BE2C (cell line): ENCODE measurements around the gene TMC3.

Experiments
- DNase-seq: peaks from one replicate; pipeline ENCODE4 v3.0.0-alpha.2; 2020
- H3K27me3 ChIP-seq: fragments of 250-450 bp; sonication (Bioruptor Pico); 2 replicates; pipeline ENCODE4 v1.5.1; 2020; ENCODE audit warnings: mild to moderate bottlenecking
- H3K36me3 ChIP-seq: fragments of 250-450 bp; sonication (Bioruptor Pico); 2 replicates; pipeline ENCODE4 v1.5.1; 2020; ENCODE audit warnings: mild to moderate bottlenecking
- H3K4me1 ChIP-seq: fragments of 250-450 bp; sonication (Bioruptor Pico); 2 replicates; pipeline ENCODE4 v1.5.1; 2020
- H3K4me3 ChIP-seq: 2 replicates; pipeline ENCODE4 v1.5.1; 2011; ENCODE audit warnings: low read depth, low read length
- H3K9me3 ChIP-seq: fragments of 250-450 bp; sonication (Bioruptor Pico); 2 replicates; pipeline ENCODE4 v1.5.1; 2020
- CTCF ChIP-seq: IDR thresholded peaks from 2 replicates; pipeline ENCODE4 v1.5.1; 2012; ENCODE audit warnings: mild to moderate bottlenecking, low read depth, low read length

Gene TMC3

GRCh38 chr15:81327516-81327915 lies 46.5 kb downstream of the TMC3 start:
- no peak for DNase-seq
- H3K27me3 ChIP-seq, result no peaks in the 10 kb centered on the region; the same call in 1 of the 2 replicates
- no peaks in the 10 kb centered on the region for H3K9me3 ChIP-seq
- H3K4me3 ChIP-seq, result no peak overlapping the region
- no peak for TF ChIP-seq CTCF
- H3K4me1 ChIP-seq, result no peaks in the 10 kb centered on the region
- H3K36me3 ChIP-seq, result no peaks in the 10 kb centered on the region

DNA sequence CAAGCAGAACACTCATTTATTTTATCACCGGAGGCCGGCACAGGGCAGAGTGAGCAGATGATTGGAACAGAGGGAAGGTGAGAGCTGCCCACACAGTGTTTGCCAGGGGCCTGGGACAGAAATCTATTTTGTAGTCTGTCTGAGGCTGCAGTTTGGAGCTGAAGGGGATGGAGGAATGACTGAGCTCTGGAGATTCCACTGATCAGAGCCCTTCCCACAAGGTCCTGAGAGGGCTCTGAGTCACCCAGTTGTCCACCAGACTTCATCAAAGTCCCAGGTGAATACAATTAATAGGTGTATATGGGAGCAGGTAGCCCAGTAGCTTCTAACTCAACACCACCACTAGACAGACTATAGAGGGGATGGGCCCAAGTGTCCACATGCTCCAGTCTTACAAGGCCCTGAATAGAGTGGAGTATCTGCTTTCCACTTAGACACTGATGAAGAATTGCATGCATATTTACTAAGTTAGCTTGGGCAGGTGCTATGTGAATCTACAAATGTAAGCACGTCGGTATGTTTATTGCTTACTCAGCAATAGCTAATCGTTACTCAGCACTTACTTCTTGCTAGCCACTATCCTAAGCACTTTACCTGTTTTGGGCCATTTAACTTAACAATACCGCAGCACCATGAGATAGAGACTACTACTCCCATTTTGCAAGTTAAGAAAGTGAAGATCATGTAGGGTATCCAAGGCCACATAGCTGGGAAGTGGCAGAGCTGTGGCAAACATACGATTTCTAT lies 47.4 kb downstream of the TMC3 start:
- no peak for TF ChIP-seq CTCF
- no peaks in the 10 kb centered on the region for H3K9me3 ChIP-seq
- H3K27me3 ChIP-seq, result no peaks in the 10 kb centered on the region; the same call in 1 of the 2 replicates
- H3K4me3 ChIP-seq, result no peak overlapping the region
- no peak for DNase-seq
- H3K36me3 ChIP-seq, result no peaks in the 10 kb centered on the region
- H3K4me1 ChIP-seq, result no peaks in the 10 kb centered on the region

DNA sequence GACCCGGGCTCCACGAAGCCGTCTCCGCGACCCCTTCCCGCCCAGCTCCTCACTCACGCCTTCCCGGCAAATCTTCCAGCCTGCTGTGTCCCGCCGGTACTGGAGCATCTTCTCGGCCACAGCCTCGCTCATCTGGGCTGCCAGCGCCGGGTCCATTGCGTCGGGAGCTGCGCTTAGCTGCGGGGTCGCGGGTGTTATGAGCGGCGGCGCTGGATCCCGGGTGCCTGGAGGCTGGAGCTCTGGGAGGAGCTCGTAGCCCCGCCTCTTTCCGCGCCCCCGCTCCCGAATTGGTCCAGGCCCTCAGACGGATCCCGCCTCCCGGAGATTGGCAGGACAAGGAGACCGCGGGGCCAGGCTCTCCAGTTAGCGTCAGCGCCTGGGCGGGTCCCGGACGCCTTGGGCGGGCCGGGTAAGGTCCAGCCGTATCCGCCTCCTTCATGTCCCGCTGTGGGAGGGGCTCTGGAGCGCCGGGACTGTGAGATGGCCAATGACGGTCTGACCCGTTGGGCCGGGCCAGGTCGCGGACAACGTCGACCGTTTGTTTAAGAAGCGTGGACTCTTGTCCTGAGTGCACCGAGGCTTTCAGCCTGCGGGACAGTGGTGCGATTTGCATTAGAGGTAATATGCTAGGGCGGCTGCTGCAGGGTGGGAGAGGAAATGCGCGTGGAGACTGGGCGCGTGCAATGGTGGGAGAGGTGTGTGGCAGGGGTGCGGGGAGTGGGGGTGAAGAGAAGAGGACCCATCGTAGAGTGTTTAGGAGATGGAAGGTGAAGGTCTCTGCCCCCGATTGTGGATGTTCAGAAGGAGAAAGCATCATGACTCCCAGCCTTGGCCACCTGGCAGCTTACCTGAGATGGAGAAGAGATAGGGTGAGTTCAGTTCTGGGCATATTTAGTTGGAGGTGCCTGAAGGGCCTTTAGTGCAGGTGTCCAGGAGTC lies 49.8 kb downstream of the TMC3 start, which contains the start of gene STARD5:
Gene STARD5, minus strand, starts transcription at position 198 of the 938 bp plus-strand sequence. Its CDS starts 42 bp downstream, at position 156.
- H3K4me3 ChIP-seq, result peak within 1 kb of the TSS; percentile 76
- no peaks in the 10 kb centered on the region for H3K9me3 ChIP-seq
- H3K27me3 ChIP-seq, result no peaks in the 10 kb centered on the region; the same call in 1 of the 2 replicates
- H3K36me3 ChIP-seq, result no peaks in the 10 kb centered on the region
- no peak for TF ChIP-seq CTCF
- no peaks in the 10 kb centered on the region for H3K4me1 ChIP-seq
- DNase-seq, result peak; percentile 99

DNA sequence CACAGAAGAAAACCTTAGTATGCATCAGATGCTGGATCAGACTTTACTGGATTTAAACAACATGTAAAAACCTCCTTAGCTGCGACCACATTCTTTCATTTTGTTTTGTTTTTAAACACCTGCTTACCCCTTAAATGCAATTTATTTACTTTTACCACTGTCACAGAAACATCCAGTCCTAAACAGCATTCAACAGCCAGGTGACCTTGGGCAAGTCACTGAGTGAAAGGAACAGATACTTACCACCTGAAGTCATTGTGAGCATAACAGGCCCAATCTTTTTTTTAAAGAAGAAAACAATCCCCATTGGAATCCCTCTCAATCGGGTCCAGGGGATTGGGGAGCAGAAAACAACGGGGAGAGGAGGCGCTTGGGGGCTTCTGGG lies 50.5 kb downstream of the TMC3 start:
- H3K36me3 ChIP-seq, result no peaks in the 10 kb centered on the region
- no peak for DNase-seq
- H3K27me3 ChIP-seq, result no peaks in the 10 kb centered on the region; the same call in 1 of the 2 replicates
- no peak for TF ChIP-seq CTCF
- H3K9me3 ChIP-seq, result no peaks in the 10 kb centered on the region
- H3K4me3 ChIP-seq, result peak overlapping the region; percentile 76
- H3K4me1 ChIP-seq, result no peaks in the 10 kb centered on the region

DNA sequence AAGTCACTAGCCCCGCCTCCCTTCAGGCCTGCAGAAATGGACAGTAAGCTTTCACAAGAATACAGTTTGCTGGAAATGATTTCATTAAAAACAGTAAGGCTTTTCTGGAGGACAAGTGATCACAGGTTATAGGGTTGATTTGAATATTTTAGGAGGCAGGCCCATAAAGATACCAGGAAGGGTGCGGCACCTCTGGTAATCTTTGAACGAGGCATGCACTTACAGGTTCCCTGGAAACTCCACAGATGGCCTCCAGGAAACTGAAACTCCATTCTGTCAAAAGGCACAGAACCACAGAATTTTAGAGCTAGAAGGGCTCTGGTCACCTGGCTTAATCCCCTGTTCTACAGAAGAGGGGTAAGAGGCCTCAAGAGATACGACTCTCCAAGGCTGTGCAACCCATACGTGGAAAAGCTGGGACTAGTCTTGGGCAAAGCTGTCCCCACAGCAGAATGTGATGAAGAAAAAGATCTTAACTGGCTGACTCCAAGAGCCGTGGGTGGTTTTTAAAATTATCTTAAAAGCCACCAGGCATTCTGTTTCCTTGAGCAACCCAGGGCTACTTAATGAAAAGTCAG lies 51.2 kb downstream of the TMC3 start:
- no peak for TF ChIP-seq CTCF

More for the DNA sequence above, 51.2 kb downstream of the TMC3 start:
- Histone ChIP-seq H3K27me3 (no peaks in the 10 kb centered on the region; the same call in 1 of the 2 replicates), H3K9me3 (no peaks in the 10 kb centered on the region), H3K4me3 (no peak overlapping the region), H3K36me3 (no peaks in the 10 kb centered on the region), H3K4me1 (no peaks in the 10 kb centered on the region)
- no peak for DNase-seq
